Islet precursor cell (in vitro differentiated cells): Measurements from ENCODE around the gene LHX4.

Experiments
- DNase-seq: peaks from one replicate; pipeline ENCODE4 v3.0.0-alpha.2; 2018

Gene LHX4

DNA sequence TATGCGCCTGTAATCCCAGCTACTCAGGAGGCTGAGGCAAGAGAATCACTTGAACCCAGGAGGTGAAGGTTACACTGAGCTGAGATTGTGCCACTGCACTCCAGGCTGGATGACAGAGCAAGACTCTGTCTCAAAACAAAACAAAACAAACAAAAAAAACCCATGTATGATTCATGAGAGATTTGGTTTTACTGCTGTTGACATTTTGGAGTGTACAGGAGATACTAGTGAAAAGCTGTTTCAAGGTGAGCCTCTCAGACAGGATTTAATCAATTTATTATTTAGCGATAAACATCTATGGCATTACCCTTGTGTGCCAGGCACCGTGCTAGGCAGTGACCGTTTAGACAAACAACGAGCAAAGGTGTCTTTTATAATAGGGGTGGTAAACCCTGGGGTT is 16.5 kb downstream of the LHX4 start:
- DNase-seq: no peak

DNA sequence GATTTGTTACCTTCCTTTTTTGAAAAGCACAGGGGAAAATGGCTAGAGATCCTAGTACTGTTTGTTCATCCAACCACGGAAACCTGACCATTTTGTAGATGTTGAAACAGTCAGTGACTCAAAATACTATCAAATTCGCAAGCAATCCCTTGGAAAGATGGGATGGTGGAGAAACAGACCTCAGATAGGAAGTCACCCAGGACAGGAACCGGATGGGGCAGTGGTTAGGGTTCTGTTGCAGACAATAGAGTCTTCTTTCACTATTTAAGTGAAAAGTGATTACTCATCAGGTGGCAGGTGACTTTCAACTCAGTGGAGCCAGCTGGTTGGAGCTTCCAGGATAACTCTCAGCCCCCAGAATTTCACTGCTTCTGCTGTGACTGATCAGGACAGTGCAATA is 17.0 kb downstream of the LHX4 start:
- DNase-seq: no peak

DNA sequence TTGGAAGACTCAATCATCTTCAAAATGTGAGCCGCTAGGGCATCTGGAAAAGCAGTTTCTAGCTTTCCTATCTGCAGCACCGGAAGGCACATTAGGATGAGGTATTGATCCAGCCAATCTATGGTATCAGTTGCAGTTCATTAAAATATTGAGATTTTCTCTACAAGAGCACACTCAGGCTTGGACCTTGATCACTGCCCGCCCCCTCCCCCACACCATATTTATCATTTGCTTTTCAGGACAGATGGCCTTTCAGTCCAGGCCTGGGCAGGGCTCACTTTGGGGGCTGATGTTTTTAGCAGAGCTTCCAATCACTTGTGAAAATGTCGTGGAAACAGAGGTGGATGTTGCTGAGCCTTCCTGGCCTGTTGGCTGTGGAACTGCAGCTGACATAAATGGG is 17.5 kb downstream of the LHX4 start:
- DNase-seq: no peak

DNA sequence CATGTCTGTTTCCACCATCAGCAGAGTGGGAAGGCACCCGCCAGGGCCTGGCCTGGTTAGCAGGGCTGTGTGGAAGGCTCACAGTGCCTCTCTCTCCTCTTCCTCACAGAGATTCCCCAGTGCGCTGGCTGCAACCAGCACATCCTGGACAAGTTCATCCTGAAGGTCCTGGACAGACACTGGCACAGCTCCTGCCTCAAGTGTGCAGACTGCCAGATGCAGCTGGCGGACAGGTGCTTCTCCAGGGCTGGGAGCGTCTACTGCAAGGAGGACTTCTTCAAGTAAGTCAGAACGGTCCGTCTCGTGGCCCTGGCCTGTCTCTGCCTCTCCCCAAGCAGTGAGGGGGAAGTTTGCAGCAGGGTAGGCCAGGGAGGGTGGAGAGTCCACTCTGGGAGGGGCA is 18.1 kb downstream of the LHX4 start:
- no peak for DNase-seq

DNA sequence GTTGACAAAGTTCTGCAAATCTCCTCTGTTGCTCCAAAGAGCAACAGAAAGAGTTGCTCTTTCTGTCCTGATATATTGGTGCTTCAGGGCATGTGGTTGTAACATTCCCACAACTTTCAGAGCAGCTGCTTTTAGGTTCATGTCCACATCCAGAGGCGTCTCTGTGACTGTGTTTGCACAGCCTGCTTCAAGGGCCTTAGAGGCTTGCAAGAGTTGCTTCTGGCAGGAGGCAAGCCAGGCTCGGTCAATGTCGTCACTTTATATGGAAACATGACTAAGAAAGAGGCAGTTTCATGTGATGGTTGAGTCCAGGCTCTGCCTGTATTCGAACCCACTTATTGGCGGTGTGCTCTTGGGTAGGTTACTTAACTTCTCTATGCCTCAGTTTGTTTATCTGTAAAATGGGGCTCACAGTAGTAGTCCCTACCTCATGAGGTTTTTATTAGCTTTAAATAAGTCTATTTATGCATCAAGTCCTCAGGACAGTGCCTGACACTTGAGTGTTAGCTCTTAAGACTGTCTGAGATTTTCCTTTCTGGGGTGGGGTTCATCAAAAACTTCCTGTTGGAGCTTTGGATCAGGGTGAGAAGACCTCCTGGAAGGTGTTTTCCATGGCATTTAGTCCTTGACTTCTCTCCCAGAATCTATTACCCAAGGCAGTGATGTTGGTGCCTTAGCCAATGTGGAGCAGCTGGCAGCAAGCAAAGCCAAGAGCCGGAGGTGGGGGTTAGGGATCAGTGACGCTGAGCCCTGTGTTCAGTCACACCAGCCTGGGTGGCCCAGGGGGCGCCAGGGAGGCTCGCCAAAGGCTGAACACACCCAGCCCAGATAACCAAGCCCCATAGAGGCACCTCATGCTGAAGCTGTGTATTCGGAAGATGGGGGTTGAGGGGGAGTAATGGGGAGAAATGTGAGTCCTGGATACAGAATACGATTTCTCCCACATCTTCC is 18.9 kb downstream of the LHX4 start:
- DNase-seq: no peak

DNA sequence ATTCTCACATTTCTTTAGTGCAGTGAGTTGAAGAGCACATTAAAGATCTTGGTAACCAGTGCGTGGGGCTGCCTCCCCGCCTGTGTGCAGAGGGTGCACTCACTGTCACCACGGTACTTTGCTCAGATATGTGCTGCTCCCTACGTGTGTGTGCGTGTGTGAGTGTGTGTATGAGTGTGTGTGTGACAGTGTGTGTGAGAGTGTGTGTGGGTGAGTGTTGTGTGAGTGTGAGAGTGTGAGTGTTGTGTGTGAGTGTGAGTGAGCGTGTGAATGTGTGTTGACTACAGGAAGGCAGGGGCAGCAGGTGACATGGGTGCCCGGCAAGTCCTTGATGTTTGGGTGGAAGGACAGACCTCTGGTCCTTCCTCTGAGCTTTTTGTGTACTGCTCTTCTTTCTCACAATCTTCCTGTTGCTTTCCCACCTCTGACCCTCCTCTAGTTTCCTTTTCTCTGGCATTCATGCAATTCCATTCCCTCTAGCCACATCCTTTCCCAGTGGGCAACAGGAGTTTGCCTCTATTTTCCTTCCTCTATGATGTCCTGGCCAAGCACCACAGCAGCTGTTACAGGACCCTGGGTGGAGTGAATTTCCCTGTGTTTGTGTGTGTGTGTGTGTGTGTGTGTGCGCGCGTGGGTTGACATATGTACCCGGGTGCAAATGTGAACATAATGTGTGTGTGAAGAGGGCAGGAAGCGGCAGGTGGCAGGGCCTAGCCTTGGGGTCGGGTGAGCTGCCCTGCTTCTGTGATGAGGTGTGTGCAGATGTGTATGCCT is 19.8 kb downstream of the LHX4 start:
- no peak for DNase-seq

DNA sequence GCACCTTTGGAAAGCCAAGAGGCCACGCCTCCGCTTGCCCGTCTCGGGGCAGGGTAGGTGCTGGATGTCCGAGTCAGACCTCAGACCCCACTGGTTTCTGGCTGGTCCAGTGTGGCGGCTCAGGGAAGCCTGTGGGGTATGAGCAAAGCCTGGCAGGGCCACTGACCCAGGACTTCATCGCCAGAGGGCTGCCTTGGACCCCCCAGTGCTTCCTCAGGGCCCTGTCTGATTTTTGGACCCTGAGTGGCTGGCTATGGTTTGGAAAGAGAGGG is 20.4 kb downstream of the LHX4 start:
- no peak for DNase-seq

DNA sequence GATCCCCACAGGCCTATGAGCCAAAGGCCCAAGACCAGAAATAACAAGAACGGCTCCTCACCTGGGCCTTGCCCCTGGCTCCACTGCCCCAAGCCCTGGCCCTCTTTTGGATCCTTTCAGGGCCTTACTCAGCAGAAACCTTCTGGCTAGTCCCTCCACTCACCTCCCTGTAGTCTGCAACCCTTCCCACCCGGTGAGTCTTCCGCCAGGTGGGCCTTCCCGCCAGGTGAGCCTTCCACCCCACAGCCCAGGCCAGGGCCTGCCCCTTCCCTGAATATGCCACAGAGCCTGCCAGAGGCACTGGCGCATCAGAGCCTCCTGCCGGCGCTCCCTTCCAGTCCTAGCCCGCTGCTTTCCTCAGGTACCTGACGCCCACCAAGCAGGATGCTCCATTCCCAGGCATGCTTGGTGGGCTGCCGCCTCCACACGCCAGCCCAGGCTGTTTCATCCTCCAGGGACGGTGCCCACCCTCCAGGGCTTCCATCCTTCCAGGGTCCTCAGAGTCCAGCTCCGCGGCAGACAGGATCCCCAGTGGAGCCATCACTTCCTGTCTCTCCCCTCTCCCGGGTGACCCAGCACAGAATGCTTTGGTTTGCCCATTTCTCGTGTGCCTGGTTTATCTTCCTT is 20.9 kb downstream of the LHX4 start:
- DNase-seq: no peak

DNA sequence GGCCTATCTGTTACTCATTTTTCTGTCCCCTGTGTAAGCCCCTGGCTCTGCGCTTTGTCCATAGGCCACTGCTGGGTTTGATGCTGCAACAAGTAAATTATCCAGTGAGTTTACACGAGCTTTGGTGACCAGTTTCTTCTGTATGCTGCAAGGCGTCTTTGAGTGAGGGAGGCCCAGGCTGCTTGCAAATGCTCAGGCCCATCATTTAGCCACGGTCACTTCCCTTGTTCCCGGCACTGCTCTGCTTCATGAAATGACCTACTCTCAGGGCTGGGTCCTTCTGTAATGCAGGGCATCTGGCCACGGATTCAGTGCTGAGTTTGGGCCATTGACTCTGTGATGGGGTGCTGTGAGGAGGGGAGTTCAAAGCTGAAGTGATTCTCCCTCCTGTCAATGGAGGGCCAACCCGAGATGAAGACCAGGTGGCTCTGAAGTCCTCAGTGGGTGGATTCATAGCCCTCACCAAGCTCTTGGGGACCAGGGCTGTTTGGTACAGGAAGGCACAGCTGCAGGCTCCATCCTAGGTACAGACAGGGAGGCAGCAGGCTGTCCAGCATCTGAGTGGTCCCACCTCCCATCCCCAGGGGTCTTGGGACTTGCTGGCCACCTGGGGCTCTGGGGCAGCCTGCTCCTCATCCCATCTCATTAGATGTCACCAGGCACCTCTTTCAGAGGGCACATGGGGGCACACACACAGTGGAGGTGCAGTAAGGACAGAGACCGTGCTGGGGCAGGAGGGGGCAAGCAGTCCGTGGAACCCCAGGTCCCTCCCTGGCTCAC is 21.7 kb downstream of the LHX4 start:
- DNase-seq: no peak

DNA sequence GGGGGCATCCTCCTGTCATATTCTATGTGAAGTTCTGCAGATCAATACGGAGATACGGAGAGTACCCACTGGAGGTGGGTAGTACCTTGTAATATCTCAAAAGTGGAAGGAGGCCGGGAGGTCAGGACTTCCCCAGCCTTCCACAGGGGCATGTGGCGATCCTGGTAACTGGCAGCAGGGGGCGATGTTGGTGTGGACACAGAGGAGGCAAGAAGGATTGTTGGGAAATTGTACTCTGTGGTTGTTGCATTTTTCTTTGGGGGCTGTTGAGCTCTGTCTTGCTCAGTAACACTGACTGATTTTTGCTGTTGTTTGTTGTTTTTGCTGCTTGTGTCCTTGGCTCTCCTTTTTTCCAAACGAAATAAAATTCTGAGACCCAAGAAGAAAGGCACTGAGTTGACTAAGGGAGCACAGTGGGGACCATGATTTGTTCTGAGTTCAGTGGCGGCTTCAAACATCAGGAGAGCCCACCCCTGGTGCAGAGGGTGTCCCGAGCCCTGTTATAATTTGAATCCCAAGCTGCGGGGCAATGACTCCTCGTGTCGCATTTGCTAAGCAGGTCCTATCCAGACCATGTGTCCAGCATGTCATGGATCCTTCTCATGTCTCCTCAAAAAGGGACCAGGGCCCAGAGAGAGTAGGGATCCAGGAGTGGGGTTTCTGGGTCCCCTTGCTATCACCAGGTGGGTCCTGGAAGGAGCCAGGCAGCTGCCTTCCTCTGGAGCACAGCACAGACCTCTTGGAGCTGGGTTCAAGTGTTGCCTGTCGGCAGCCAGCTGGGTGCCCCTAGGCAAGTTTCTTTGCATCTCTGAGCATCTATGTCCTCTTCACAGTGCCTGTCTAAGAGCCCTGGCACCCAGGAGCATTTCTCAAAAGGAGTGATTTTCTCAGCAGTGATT is 22.8 kb downstream of the LHX4 start:
- DNase-seq: peak; percentile 87

DNA sequence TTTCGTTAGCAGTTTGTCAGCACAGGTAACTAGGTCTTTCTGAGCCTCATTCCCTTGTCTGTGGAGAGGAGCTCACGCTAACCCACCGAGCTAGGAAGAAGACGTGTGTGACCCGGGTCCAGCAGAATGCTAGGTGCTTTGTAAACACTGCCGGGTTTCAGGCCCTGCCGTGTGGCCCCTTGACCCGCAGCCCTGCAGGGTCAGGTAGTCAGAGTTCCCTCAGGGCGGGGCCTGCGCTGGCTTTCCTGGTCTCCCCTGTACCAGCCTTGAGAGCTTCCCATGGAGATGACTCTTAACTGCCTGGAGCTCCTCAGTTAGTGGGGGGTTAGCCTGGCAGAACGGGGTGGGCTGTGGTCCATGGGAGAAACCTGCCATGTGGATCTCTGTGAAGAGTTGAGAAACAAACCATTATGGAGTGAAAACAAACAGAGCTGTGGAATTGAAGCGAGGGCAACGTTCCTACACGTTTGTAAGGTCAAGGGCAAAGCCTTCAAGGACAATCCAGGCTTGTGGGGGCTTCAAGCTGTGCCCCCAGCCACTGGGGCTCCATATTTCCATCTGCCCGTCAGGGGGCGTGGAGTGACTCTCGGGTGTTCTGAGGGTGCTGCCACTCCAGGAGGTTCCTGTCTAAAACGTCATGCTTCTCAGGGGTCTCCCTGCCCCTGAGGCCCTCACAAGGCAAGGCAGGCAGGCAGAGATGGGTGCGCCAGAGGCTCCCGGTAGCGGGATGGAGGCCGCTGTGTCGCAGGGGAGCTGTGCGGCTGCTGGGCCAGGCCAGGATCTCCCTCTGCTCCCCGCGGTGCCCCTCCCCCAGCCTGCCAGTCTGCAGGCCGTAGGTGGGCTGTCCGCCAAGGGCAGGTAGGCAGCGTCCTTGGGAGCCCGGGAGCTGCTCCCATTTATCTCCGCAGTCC is 23.8 kb downstream of the LHX4 start:
- no peak for DNase-seq

DNA sequence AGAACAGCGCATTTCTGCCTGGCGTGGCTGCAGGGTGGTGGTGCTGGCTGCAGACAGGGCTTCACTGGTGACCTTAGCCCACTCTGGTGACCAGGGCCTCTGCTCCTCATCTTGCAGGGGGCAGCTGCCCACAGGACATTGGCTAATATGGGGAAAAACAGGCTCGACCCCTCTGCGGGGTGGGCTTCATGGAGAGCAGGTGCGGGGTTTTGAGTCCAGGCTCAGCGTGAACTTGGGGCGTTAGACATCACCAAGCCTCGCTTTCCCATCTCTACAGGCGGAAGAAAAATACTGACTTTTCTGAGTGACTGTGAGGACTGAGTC is 24.4 kb downstream of the LHX4 start:
- DNase-seq: no peak

DNA sequence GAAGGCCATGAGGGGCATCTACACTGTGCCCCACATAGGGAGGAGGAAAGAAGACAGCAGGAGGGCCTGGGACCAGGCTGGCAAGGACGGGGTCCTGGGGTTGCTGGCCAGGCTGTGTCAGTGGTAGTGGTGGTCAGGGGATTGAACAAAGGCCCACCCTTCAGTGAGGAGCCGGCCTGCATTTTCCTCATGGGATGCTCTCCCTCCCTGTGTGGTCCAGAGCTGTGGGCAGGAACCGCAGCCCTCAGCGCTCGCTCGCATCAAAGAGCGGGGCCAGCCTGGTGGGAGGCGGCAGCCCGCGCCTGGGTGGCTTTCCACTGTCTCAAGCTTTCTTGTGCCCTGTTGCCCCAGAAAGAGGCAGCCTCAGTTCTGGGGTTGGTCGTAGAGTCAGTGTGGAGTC is 24.8 kb downstream of the LHX4 start:
- DNase-seq: peak; percentile 48

DNA sequence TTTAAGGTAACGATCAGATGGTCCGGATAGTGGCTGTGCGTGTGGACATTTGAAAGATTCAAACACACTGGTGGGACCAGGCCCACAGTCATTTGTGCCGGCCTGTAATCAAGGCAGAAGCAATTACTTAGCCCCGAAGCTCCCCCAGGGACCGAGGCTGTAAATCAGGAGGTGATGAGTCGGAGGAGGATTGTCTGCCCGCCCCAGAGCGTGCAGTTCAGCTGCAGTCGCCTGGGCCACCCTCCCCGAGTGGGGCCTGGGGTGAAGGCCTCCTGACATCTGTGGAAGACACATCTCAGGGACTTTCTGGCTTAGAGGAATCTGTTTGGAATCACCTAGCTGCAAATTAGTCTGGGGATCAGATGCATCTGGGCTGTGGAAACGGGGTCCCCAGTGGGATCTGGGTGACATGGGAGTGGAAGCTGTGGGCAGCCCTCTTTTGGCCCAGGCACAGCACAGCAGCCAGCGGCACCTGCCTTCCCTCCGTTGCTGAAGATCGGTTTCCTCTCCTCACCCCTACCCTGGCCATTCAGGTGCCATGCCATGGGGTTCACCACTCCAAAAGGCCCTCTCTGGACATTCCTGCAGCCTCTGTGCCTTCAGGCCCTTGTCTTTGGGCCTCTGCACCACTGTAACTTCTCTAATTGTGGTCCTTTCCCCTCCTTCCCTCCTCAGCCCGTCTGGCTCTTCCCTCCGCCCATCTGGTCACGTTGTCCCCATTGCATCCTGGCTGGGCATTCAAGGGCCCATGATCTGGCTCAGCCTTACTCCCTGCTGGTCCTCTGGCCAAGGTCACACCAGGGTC is 25.7 kb downstream of the LHX4 start:
- peak; percentile 70 for DNase-seq

DNA sequence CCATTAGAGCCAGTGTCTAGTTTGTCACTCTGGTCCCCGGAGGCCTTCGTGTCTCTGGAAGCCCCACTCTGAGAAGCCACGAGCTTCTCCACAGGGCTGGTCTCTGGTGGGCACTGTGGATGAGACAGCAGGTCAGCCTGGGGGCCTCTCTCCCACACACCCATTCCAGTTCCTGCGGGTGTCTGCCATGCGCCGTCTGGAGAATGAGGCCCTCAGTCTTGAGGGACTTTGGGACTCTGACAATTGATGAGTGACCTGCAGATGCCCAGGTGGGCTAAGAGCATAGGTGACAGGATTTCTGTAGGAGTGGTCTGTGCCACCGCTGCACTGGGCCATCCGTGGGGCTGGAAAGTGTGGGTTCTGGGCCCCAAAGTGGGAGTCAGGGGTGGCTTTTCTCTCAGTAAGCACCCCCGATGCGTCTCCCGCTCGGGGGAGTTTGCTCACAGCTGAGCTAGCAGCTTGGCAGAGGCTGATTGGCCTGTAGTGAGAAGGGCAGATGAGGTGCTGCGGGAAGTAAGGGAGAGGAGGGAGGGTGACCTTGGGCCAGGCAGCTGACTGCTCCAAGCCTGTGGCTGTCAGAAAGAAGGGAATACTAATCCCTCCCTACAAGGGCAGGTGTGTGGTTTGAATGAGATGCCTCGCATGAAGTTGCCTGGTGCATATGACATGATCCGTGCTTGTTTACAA is 26.4 kb downstream of the LHX4 start:
- peak; percentile 51 for DNase-seq

DNA sequence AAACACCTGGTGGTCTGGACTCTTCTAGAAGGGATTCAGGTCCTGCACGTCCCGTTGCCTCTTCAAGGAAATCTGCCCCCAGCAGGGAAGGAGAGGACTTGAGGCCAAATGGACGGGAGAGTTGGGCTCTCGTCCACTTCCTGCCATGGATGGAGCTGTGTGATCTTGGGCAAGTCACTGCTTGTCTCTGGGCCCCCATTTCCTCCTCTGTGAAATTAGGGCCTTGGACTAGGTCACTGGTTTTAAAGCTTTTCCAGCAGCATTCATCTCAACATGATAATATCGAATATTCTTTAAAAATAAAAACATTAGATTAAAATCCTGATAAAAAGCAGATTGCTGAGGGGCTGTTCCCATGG is 26.9 kb downstream of the LHX4 start:
- DNase-seq: peak; percentile 43

DNA sequence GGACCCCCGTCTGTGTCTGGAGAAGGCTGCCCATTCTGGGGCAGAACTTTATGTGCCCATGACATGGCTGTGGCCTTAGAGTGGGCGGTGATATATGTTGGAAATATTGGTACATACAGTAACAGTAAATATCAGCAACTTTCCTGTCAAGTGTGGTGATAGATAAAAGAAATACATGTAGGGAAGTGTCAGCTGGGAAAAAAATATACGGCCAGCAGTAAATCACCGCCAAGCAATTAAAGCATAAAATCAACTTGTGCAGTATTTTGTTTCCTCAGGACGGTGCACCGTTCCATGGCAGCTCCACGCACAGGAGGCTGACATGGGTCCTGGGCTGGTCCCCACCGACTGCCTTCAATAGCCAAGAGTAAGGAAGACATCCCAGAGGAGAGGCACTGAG is 27.4 kb downstream of the LHX4 start:
- no peak for DNase-seq

DNA sequence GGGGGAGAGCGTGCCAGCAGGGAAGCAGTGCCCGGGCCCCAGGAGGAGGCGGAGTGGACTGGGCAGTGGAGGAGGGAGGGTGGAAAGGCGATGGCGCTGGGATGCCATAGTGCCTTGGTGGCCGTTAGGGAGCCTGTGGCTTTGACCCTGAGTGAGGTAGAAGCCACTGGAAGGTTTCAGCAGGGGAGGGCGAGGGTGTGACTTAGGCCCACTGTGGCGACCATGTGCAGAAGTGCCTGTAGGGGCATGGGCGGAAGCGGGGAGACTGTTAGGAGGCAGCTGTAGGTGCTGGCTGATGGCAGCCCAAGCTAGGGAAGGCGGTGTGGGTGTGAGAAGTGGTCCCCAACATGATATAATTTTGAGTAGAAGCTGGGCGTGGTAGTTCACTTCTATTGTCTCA is 28.2 kb downstream of the LHX4 start:
- no peak for DNase-seq

DNA sequence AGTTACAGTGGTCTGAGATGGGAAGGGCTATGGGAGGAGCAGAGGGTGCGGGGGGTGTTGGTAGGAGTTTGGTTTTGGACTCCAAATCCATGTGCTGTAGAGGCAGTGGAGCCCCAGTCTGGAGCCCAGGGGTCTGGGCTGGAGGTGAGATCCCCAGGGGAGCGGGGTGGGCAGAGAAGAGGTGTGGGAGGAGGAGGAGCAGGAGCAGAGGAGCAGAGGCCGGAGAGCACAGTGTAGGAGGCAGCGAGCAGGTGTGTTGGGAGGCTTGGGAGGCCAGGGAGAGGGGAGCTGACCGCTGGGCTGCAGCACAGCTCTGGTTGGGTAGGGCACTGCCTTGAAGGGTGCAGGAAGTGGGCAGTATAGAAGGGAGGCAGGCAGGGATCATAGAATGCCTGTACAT is 28.9 kb downstream of the LHX4 start:
- no peak for DNase-seq
